HG02798 (cell line): ENCODE data around the gene RNU7-1.

ENCODE experiments used
- ATAC-seq: cut with Tn5 transposase; IDR thresholded peaks from one replicate; pipeline ENCODE4 v1.9.1; 2021; ENCODE audit warnings: mild to moderate bottlenecking; ENCODE audit not compliant: unreplicated experiment, poor library complexity

RNU7-1 gene

GRCh38 chr12:6962285-6963015 lies 18.8 kb downstream of the RNU7-1 start:
- no peak for ATAC-seq

GRCh38 chr12:6963016-6963731 lies 19.6 kb downstream of the RNU7-1 start:
- ATAC-seq, result no peak

- no peak for ATAC-seq
Observed at GRCh38 chr12:6963791-6964413, 20.3 kb downstream of the RNU7-1 start.

- ATAC-seq, result no peak
Observed at GRCh38 chr12:6964605-6965025, 21.0 kb downstream of the RNU7-1 start.

GRCh38 chr12:6965026-6965661 lies 21.5 kb downstream of the RNU7-1 start:
- ATAC-seq, result peak; percentile 49

GRCh38 chr12:6965714-6966113 lies 22.1 kb downstream of the RNU7-1 start:
- ATAC-seq, result no peak

- ATAC-seq, result no peak
Observed at GRCh38 chr12:6966351-6966750, 22.7 kb downstream of the RNU7-1 start.

GRCh38 chr12:6967651-6968100 lies 24.1 kb downstream of the RNU7-1 start:
- ATAC-seq, result no peak

- no peak for ATAC-seq
Observed at GRCh38 chr12:6968426-6968825, 24.8 kb downstream of the RNU7-1 start.

- ATAC-seq, result no peak
Observed at GRCh38 chr12:6970096-6970527, 26.5 kb downstream of the RNU7-1 start.

- ATAC-seq, result no peak
Observed at GRCh38 chr12:6974180-6974579, 30.6 kb downstream of the RNU7-1 start.

GRCh38 chr12:6975297-6976032 lies 31.8 kb downstream of the RNU7-1 start:
- ATAC-seq, result no peak

GRCh38 chr12:6977653-6978052 lies 34.0 kb downstream of the RNU7-1 start:
- ATAC-seq, result no peak

- ATAC-seq, result no peak
Observed at GRCh38 chr12:6978188-6978587, 34.6 kb downstream of the RNU7-1 start.

GRCh38 chr12:6978611-6979011 lies 35.0 kb downstream of the RNU7-1 start:
- no peak for ATAC-seq

GRCh38 chr12:6979021-6979420 lies 35.4 kb downstream of the RNU7-1 start:
- no peak for ATAC-seq

GRCh38 chr12:6979453-6979852 lies 35.8 kb downstream of the RNU7-1 start:
- no peak for ATAC-seq

GRCh38 chr12:6980075-6980474 lies 36.5 kb downstream of the RNU7-1 start:
- ATAC-seq, result no peak

GRCh38 chr12:6980740-6981139 lies 37.1 kb downstream of the RNU7-1 start:
- ATAC-seq, result no peak
